Keratinocyte (primary cell): ENCODE results near the gene WASHC4. TPM values are rescaled to one million over a fixed set of nuclear protein-coding genes. Genes with fewer than 3 reads are reported as not detected.
A peak's percentile ranks its signal among the peaks of the same experiment; 100 is the strongest.

ENCODE experiments used
- DNase-seq: peaks from one replicate; pipeline ENCODE4 v3.0.0-alpha.2; 2011; ENCODE audit warnings: low read depth, missing footprints, low spot score
- FAIRE-seq: peaks from 2 replicates; lab custom pipeline; 2011; peaks lifted over from hg19 to GRCh38; lab: Jason Lieb, UNC
- H2AFZ ChIP-seq: 2 replicates; pipeline ENCODE4 v1.6.0; 2012; ENCODE audit warnings: low read length, control low read depth, inconsistent platforms; ENCODE audit not compliant: control insufficient read depth
- H3K27ac ChIP-seq: 2 replicates; pipeline ENCODE4 v1.5.1; 2011; ENCODE audit warnings: low read length; ENCODE audit not compliant: control insufficient read depth, insufficient read depth
- H3K27me3 ChIP-seq: 3 replicates; pipeline ENCODE4 v1.6.0; 2011; ENCODE audit warnings: low read length; ENCODE audit not compliant: control insufficient read depth, insufficient read depth; ENCODE audit errors: extremely low read depth
- H3K36me3 ChIP-seq, 2 experiments: 2 replicates in 1 of 2; 3 replicates in 1 of 2; pipeline ENCODE4 v1.5.1; 2011; ENCODE audit warnings: low read length in 2 of 2, mild to moderate bottlenecking in 1 of 2; ENCODE audit not compliant: control insufficient read depth in 2 of 2, insufficient read depth in 2 of 2; ENCODE audit errors: extremely low read depth in 1 of 2
- H3K4me1 ChIP-seq: 3 replicates; pipeline ENCODE4 v1.5.1; 2011; ENCODE audit warnings: low read length; ENCODE audit not compliant: control insufficient read depth, insufficient read depth; ENCODE audit errors: extremely low read depth
- H3K4me2 ChIP-seq: 3 replicates; pipeline ENCODE4 v1.6.0; 2011; ENCODE audit warnings: low read depth, low read length; ENCODE audit not compliant: control insufficient read depth, insufficient read depth; ENCODE audit errors: extremely low read depth
- H3K4me3 ChIP-seq, 3 experiments: fragments of 200-600 bp in 1 of 3; sonication (generic) in 1 of 3; 2 replicates in 2 of 3; 3 replicates in 1 of 3; pipeline ENCODE4 v1.5.1; 2011 to 2016; ENCODE audit warnings: low read length in 3 of 3, mild to moderate bottlenecking in 3 of 3, control low read depth in 2 of 3, inconsistent platforms in 1 of 3, low read depth in 1 of 3, mixed read lengths in 1 of 3, mixed run types in 1 of 3, moderate library complexity in 1 of 3; ENCODE audit not compliant: control insufficient read depth in 2 of 3, insufficient read depth in 2 of 3; ENCODE audit errors: extremely low read depth in 1 of 3
- H3K79me2 ChIP-seq: 2 replicates; pipeline ENCODE4 v1.6.0; 2012; ENCODE audit warnings: low read length; ENCODE audit not compliant: control insufficient read depth, insufficient read depth
- H3K9ac ChIP-seq: 3 replicates; pipeline ENCODE4 v1.6.0; 2011; ENCODE audit warnings: low read length; ENCODE audit not compliant: control insufficient read depth, insufficient read depth; ENCODE audit errors: extremely low read depth
- H3K9me1 ChIP-seq: 3 replicates; pipeline ENCODE4 v1.6.0; 2011; ENCODE audit warnings: low read length; ENCODE audit not compliant: control insufficient read depth, insufficient read depth; ENCODE audit errors: extremely low read depth
- H3K9me3 ChIP-seq: 2 replicates; pipeline ENCODE4 v1.5.1; 2012; ENCODE audit warnings: low read depth, low read length; ENCODE audit not compliant: control insufficient read depth
- H4K20me1 ChIP-seq: 3 replicates; pipeline ENCODE4 v1.6.0; 2011; ENCODE audit warnings: low read length; ENCODE audit not compliant: control insufficient read depth, insufficient read depth; ENCODE audit errors: extremely low read depth
- EZH2 ChIP-seq: IDR thresholded peaks from one replicate; pipeline ENCODE4 v1.6.1; 2012; ENCODE audit warnings: inconsistent platforms, mild to moderate bottlenecking, low read length, moderate library complexity
- dilution Hi-C: fragments of 300-500 bp; cut with MboI; formaldehyde crosslinking; loops from one replicate; pipeline ENCODE4 v1.7.0; 2020; ENCODE audit warnings: low sequenced_read_pairs; ENCODE audit not compliant: extremely low pct_ligation_motif_present
- polyA plus RNA-seq, 5 experiments: library from polyadenylated mRNA; depleted of rRNA in 3 of 5; stranded (reverse) in 3 of 5; stranded (forward) in 1 of 5; unstranded in 1 of 5; fragments of >200 nt; gene quantifications; 1 replicate in 1 of 5; 2 replicates in 3 of 5; 3 replicates in 1 of 5; pipeline versions ENCODE4 v1.2.1 to v1.2.3, GENCODE V29; 2011 to 2012; ENCODE audit warnings: missing spikeins in 2 of 5, low read depth in 1 of 5, low replicate concordance in 1 of 5
- TF ChIP-seq, protein P1 (sequence below), 3 experiments: IDR thresholded peaks in 1 of 3; conservative IDR thresholded peaks in 1 of 3; optimal IDR thresholded peaks in 1 of 3; 2 replicates in 2 of 3; 3 replicates in 1 of 3; pipeline versions ENCODE3 to v1.5.1; 2011; ENCODE audit warnings: low read length in 3 of 3, mild to moderate bottlenecking in 3 of 3, moderate library complexity in 2 of 3, control low read depth in 1 of 3, inconsistent platforms in 1 of 3; ENCODE audit not compliant: insufficient read depth in 2 of 3; ENCODE audit errors: extremely low read depth in 1 of 3

Gene WASHC4
- polyA plus RNA-seq, 1 donor (not counting 4 experiments of a cell fraction or from before 2014, with no cell fraction given), result 58.1 TPM

DNA sequence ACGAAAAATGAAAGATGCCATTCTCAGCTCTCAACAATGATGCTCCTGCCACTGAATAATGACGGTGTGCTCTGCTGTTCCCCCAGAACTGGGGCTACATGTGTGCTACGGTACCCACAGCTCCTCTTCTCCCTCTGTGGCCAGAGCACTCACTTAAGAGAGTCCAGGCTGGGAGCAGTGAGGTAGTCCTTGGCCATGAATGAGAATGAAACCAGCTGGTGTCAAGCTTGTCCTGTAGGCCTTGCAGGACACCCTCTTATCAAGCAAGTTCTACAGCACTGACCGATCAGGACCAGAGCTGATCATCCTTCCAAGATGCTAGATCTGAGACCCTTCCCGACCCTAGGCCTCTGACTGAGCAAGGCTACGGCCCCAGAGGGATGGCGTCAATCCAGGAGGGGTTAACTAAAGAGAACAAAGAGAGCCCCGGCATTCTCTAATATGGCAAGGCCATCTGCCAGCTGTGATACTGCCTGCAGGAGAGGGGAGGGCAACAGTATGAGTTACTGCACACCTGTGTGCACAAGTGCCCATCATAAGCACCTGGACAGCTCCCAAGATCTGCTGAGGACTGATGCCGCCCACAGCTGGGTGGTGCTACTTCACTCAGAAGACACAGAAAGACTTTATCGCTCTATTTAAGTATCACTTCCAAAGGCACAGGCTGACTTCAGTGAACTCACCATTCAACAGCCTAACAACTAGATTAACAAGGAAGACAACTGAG is 98.0 kb downstream of the WASHC4 start:
- no peak overlapping the region for H3K9ac ChIP-seq
- no peaks in the 10 kb centered on the region for H3K9me3 ChIP-seq
- TF ChIP-seq, protein P1, sequence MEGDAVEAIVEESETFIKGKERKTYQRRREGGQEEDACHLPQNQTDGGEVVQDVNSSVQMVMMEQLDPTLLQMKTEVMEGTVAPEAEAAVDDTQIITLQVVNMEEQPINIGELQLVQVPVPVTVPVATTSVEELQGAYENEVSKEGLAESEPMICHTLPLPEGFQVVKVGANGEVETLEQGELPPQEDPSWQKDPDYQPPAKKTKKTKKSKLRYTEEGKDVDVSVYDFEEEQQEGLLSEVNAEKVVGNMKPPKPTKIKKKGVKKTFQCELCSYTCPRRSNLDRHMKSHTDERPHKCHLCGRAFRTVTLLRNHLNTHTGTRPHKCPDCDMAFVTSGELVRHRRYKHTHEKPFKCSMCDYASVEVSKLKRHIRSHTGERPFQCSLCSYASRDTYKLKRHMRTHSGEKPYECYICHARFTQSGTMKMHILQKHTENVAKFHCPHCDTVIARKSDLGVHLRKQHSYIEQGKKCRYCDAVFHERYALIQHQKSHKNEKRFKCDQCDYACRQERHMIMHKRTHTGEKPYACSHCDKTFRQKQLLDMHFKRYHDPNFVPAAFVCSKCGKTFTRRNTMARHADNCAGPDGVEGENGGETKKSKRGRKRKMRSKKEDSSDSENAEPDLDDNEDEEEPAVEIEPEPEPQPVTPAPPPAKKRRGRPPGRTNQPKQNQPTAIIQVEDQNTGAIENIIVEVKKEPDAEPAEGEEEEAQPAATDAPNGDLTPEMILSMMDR (optimal IDR thresholded peaks at IDR 0.05 in 1 of 3, IDR thresholded peaks at IDR 0.05 in 1 of 3, conservative IDR thresholded peaks at IDR 0.05 in 1 of 3; ENCODE audit: extremely low read depth in 1 of 3, insufficient read depth in 2 of 3, low read length in 3 of 3), result peak in 1 of 3 experiments; percentile 21
- no peak for TF ChIP-seq EZH2
- no peak overlapping the region for H2AFZ ChIP-seq
- no peaks in the 10 kb centered on the region for H3K4me1 ChIP-seq
- peak overlapping the region; percentile 2 for H3K27ac ChIP-seq
- H3K36me3 ChIP-seq, result peaks cover 24 to 31% of the 10 kb centered on the region in 2 experiments
- H3K79me2 ChIP-seq, result no peaks in the 10 kb centered on the region
- H4K20me1 ChIP-seq, result no peaks in the 10 kb centered on the region
- DNase-seq (no peak), FAIRE-seq (no peak)
- dilution Hi-C loops, result no loop called here
- no peak overlapping the region for H3K4me3 ChIP-seq
- no peaks in the 10 kb centered on the region for H3K9me1 ChIP-seq
- no peaks in the 10 kb centered on the region for H3K27me3 ChIP-seq
- no peak overlapping the region for H3K4me2 ChIP-seq

- no peaks in the 10 kb centered on the region for H4K20me1 ChIP-seq
- DNase-seq (no peak), FAIRE-seq (no peak)
- no peaks in the 10 kb centered on the region for H3K9me1 ChIP-seq
- dilution Hi-C loops, result no loop called here
- no peak overlapping the region for H2AFZ ChIP-seq
- no peaks in the 10 kb centered on the region for H3K4me1 ChIP-seq
- no peaks in the 10 kb centered on the region for H3K9me3 ChIP-seq
- no peak overlapping the region for H3K27ac ChIP-seq
- TF ChIP-seq, protein P1 (optimal IDR thresholded peaks at IDR 0.05 in 1 of 3, IDR thresholded peaks at IDR 0.05 in 1 of 3, conservative IDR thresholded peaks at IDR 0.05 in 1 of 3; ENCODE audit: extremely low read depth in 1 of 3, insufficient read depth in 2 of 3, low read length in 3 of 3), result no peak
- H3K27me3 ChIP-seq, result no peaks in the 10 kb centered on the region
- H3K36me3 ChIP-seq, result peaks cover 21 to 31% of the 10 kb centered on the region in 2 experiments
- H3K4me3 ChIP-seq, result no peak overlapping the region
- H3K79me2 ChIP-seq, result no peaks in the 10 kb centered on the region
- no peak overlapping the region for H3K9ac ChIP-seq
- no peak overlapping the region for H3K4me2 ChIP-seq
Measured at GRCh38 chr12:105206686-105207374, 99.3 kb downstream of the WASHC4 start.
